Ovary (tissue), 9 donors: ENCODE results near the gene IDH3B. TPM values are rescaled to one million over a fixed set of nuclear protein-coding genes. Genes with fewer than 3 reads are reported as not detected.

Experiments used
- DNase-seq, 5 donors: peaks; one replicate each; pipeline ENCODE4 v3.0.0-alpha.2; 2019 to 2020
- H3K27ac ChIP-seq, 2 donors: fragments of 200-600 bp; one replicate each; pipeline versions ENCODE4 v1.5.1 to v1.8.0; 2019 to 2022
- H3K27me3 ChIP-seq: fragments of 200-600 bp; one replicate; pipeline ENCODE4 v1.8.0; 2022
- H3K36me3 ChIP-seq: fragments of 200-600 bp; sonication (generic); one replicate; pipeline ENCODE4 v1.5.1; 2019
- H3K4me1 ChIP-seq: one replicate; pipeline ENCODE4 v1.8.1; 2013; ENCODE audit warnings: mild to moderate bottlenecking, moderate library complexity; ENCODE audit not compliant: insufficient read depth
- H3K4me3 ChIP-seq: fragments of 200-600 bp; sonication (generic); one replicate; pipeline ENCODE4 v1.5.1; 2017
- H3K9me3 ChIP-seq, 2 donors: fragments of 200-600 bp in 1 of 2; sonication (generic) in 1 of 2; one replicate each; pipeline versions ENCODE4 v1.5.1 to v1.8.1; 2013 to 2019; ENCODE audit warnings: mild to moderate bottlenecking in 1 of 2, moderate library complexity in 1 of 2
- CTCF ChIP-seq, 3 donors: fragments of 450-650 bp in 2 of 3; fragments of 200-600 bp in 1 of 3; IDR thresholded peaks; one replicate each; pipeline versions ENCODE4 v1.5.1 to v1.8.0; 2016 to 2022; ENCODE audit warnings: antibody characterized with exemption in 3 of 3, mild to moderate bottlenecking in 1 of 3
- EP300 ChIP-seq: sonication (generic); formaldehyde crosslinking; IDR thresholded peaks from one replicate; pipeline ENCODE4 v1.6.1; 2017; ENCODE audit warnings: antibody characterized with exemption
- POLR2A ChIP-seq: fragments of 450-650 bp; IDR thresholded peaks from one replicate; pipeline ENCODE4 v1.6.1; 2017; ENCODE audit warnings: antibody characterized with exemption, mild to moderate bottlenecking, moderate library complexity
- WGBS, 3 donors: extraction: QIAGEN DNeasy Blood & Tissue Kit in 1 of 3; methylation state at CpG; one replicate each; pipeline versions ENCODE4 v1.1.5 to v1.1.7; 2013 to 2017; 5-methylcytosine and 5-hydroxymethylcytosine counted together
- intact Hi-C, 4 donors: fragments of 100-400 bp; cut with DNase I; formaldehyde crosslinking; loops; one replicate each; pipeline versions ENCODE4 v1.11.0 to v1.15.1; 2022 to 2023
- polyA plus RNA-seq, 2 donors: library from polyadenylated mRNA; stranded (reverse); fragments of 200-250 nt in 1 of 2; fragments of 350-450 nt in 1 of 2; fragmentation: Illumina TruSeq in 1 of 2; extraction: RNeasy Lipid Tissue Mini Kit (QIAGEN cat#74804) in 1 of 2; gene quantifications; one replicate each; pipeline ENCODE4 v1.2.3, GENCODE V29; 2013 to 2014
- total RNA-seq, 7 donors: library from RNA; depleted of rRNA in 2 of 7; stranded (reverse); fragments of >200 nt in 2 of 7; fragmentation: NEBNext Ultra II Directional in 3 of 7; extraction: Animal tissue kit (Norgen Biotek cat#: 25700) in 3 of 7; gene quantifications; one replicate each; pipeline versions ENCODE4 v1.1.0 to v1.2.4, GENCODE V29; 2016 to 2023
- donor health status: DM: no; HTN: no; CAD: no; lungs with moderate emphysema.
- donor health status: DM: no; HTN: no; CAD: no.
- donor health status: Bipolar disorder and iron deficiency.
- donor health status: DM: yes; HTN: yes; CAD: no.
- donor health status: DM: no; HTN: no; CAD: no.
- donor health status: DM: yes; HTN: yes; CAD: no.

Gene IDH3B
- total and polyA plus RNA-seq, 9 donors, result 68.1 to 105 (median 85.9) TPM

- 82 to 85% (median 84%) methylated on average over 13 of the region's 13 CpGs for WGBS, 3 donors
- Histone ChIP-seq H3K4me1 (no peaks in the 10 kb centered on the region), H3K27ac (no peak overlapping the region), H3K27me3 (no peaks in the 10 kb centered on the region), H3K4me3 (no peak overlapping the region), H3K9me3 (no peaks in the 10 kb centered on the region), H3K36me3 (no peaks in the 10 kb centered on the region)
- DNase-seq, result no peak
- TF ChIP-seq POLR2A (no peak), EP300 (no peak), CTCF (IDR thresholded peaks at IDR 0.05) (no peak)
- intact Hi-C loops, result loop anchor here (5.0 to 10.0 kb wide), 4 partner anchors 52 to 159 kb away; partner anchors contain the start of genes PCED1A (in 1 of the 4) and VPS16 (in 1 of the 4)
Observed at GRCh38 chr20:2695206-2695983, 31.4 kb upstream of the IDH3B start.

GRCh38 chr20:2694519-2694918 is 30.5 kb upstream of the IDH3B start:
- Histone ChIP-seq H3K4me1 (no peaks in the 10 kb centered on the region), H3K27me3 (no peaks in the 10 kb centered on the region), H3K36me3 (no peaks in the 10 kb centered on the region), H3K27ac (no peak overlapping the region), H3K9me3 (no peaks in the 10 kb centered on the region), H3K4me3 (no peak overlapping the region)
- intact Hi-C loops, result loop anchor here in 2 of 4 donors (5.0 to 10.0 kb wide), 4 partner anchors 42 to 160 kb away; partner anchors contain the start of genes NOP56 (in 1 of the 2), PCED1A (in 1 of the 2) and VPS16 (in 1 of the 2)
- DNase-seq, result no peak
- TF ChIP-seq POLR2A (no peak), EP300 (no peak), CTCF (IDR thresholded peaks at IDR 0.05) (no peak)
- WGBS, 3 donors, result 79 to 86% (median 83%) methylated on average over 13 of the region's 13 CpGs

- intact Hi-C loops, result loop anchor here in 2 of 4 donors (5.0 to 10.0 kb wide), 4 partner anchors 42 to 161 kb away; partner anchors contain the start of genes NOP56 (in 1 of the 2), PCED1A (in 1 of the 2) and VPS16 (in 1 of the 2)
- Histone ChIP-seq H3K9me3 (no peaks in the 10 kb centered on the region), H3K36me3 (no peaks in the 10 kb centered on the region), H3K27me3 (no peaks in the 10 kb centered on the region), H3K4me3 (peak overlapping the region; percentile 64), H3K27ac (no peak overlapping the region), H3K4me1 (no peaks in the 10 kb centered on the region)
- peak in 3 of 5 donors; percentile 38 to 50 (median 38) for DNase-seq
- TF ChIP-seq EP300 (no peak), POLR2A (no peak), CTCF (IDR thresholded peaks at IDR 0.05) (no peak)
- 37 to 41% (median 40%) methylated on average over 23 of the region's 23 CpGs for WGBS, 3 donors
Observed at GRCh38 chr20:2694008-2694471, 30.0 kb upstream of the IDH3B start.

DNA sequence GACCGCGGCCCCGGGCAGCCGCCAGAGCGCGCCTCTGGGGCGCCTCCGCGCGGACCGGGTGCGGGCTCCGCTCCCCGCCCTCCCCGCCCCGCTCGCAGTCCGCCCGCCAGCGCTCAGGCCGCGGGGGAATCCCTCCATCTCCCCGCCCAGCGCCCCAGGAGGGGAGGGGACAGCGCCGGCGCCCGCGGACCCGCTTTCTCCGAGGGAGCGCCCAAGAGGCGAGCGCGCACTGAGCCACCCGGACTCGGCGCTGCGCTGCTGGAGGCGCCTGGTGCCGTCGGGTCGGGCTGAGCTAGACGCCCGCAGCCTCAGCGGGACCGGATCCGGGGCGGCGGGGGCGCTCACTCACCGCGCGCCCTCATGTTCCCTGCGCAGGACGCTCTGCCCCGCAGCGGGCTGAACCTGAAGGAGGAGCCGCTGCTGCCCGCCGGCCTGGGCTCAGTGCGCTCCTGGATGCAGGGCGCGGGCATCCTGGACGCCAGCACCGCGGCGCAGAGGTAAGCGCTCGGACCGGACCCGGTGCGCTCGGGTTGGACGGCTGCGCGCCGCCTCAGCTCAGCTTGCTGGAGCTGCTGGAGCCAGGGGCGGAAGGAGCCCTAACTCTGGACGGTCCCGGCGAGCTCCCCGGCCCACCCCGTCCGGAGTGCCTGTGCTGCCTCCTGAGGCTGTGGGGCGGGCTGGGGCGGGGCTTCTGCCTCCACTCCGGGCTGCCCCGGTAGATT is 29.4 kb upstream of the IDH3B start:
- Histone ChIP-seq H3K4me1 (no peaks in the 10 kb centered on the region), H3K36me3 (no peaks in the 10 kb centered on the region), H3K9me3 (no peaks in the 10 kb centered on the region), H3K27me3 (no peaks in the 10 kb centered on the region), H3K27ac (peak overlapping the region; percentile 62 to 64), H3K4me3 (peak overlapping the region; percentile 64)
- no peak for TF ChIP-seq EP300
- TF ChIP-seq CTCF (IDR thresholded peaks at IDR 0.05), result no peak
- TF ChIP-seq POLR2A, result no peak
- 2 to 5% (median 2%) methylated on average over 51 to 89 of the region's 89 CpGs for WGBS, 3 donors
- intact Hi-C loops, result loop anchor here in 2 of 4 donors (5.0 to 10.0 kb wide), 4 partner anchors 41 to 161 kb away; partner anchors contain the start of genes NOP56 (in 1 of the 2), PCED1A (in 1 of the 2) and VPS16 (in 1 of the 2)
- DNase-seq, result peak; percentile 57 to 77 (median 75)
